CD4-positive, alpha-beta T cell treated with Interleukin-17A for 1 hour (primary cell): Measurements from ENCODE around the gene STARD5.

Source experiments
- DNase-seq: peaks from one replicate; pipeline ENCODE4 v3.0.0-alpha.2; 2020

STARD5 gene

DNA sequence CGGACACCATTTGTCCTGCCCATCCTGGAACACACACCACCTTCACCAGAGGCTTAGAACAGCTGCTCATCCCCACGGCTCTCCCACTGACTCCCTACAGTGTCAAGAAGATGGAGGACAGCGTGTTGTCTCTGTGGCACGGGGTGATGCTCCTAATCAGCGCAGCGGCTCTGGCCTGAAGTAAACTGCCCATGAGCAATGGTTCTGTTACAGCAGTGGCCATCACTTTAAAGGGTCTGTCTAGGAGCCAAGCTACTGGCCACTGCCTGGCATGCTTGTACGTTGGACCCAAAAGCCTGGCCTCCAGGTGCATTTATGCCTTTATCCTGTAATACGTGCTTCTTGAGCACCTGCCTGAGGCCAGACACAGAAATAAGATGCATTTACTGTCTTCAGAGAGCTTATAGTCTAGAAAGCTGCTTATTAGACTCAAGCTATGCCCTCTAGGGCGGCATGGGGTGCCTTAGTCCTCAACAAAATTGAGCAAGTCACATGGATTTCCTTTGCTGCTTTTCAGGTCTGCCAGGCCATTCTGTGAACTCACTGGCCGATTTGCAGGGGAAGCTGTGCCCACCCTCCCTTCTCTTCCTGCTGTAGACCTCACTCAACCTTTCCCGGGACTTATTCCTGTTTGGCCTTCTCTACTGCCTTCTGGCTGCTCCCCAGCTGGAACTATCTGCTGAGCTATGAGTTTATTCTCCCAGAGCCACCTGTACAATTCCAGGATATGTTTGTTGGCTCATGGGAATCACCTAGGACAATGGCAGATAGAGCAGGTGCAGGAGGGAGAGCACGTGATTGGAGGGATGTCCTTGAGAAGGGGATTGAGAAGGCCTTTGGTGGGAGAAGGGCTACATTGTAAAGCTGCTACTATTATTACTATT lies 51.9 kb downstream of the STARD5 start:
- no peak for DNase-seq

DNA sequence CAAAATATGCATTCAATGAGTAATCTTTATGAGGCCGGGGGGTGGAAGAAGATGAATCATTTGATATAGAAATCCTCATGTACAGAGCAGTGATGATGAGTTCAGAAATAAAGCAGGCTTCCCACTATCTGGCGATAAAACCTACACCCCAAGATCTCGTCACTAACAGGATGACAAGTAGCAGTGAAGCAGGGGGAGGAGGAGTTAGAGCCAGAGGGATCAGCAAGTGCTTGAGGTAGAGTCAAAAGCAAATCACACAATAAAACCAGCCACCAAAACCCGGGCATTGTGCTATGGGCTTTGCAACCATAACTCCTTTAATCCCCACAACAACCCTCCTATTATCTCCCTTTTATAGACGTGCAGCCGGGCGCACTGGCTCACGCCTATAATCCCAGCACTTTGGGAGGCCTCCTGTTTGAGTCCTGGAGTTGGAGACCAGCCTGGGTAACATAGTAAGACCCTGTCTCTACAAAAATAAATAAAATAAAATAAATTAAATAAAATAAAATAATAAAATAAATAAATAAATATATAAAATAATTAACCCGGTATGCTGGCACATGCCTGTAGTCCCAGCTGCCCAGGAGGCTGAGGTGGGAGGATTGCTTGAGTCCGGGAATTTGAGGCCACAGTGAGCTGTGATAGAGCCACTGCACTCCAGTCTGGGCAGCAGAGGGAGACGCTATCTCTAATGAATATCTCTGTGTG lies 53.0 kb downstream of the STARD5 start:
- no peak for DNase-seq

DNA sequence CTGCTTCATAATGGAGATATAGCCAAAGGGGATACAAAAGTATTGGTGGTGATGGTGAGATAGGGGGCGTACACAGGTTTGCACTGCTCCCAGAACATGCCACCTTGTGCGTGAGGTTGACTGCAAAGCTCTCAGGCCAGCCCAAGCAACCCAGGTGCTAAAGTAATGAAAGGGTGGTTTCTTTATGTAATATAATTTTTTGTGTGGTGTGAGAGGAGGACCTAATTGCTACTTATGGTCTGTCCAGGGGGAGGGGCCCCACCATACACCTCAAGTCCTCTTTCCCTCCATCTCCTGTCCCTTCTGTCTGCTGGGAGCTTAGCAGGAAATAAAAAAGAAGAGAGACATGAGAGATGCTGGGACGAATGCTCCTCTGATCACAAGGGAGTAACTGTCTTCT lies 53.8 kb downstream of the STARD5 start:
- no peak for DNase-seq

- DNase-seq = peak; percentile 7
Observed at GRCh38 chr15:81268881-81269601, 54.9 kb downstream of the STARD5 start.

- no peak for DNase-seq
Observed at GRCh38 chr15:81268340-81268739, 55.6 kb downstream of the STARD5 start.

DNA sequence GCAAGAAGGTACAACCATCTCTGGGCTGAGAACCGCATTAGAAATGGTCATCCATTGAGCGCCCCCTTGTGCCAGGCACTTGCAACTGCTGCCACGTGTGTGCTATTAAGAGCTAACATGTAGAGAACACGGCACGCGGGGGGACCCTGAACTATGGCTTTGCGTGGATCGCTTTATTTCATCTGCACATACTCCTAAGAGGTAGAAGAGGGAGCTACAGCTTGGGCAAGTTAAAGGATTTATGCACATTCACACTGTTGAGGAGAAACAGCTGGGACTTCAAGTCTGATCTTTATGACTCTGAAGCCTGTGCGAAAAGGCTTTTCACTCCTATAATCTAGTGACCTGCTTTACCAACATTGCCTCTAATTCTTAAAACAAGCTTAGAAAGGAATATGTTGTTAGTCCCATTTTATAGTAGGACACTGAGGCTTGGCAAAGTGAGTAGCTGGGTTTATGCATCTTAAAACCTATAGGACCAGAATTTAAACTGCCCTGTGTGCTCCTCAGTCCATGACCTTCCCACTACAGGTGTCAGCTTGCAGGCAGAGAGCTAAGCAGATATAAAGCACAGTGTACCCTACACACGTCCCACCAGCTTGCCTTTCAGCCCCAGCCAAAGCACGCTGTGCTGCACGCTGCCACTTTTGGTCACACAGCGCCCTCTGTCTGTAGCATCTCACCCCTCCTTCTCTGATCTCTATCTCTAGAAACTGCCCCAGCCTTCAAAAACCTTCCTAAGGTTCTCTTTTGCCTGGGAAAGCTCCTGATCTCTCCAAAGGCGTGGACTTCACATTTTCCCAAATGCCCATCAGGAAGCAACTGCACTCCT lies 57.8 kb downstream of the STARD5 start:
- DNase-seq = peak; percentile 83

DNA sequence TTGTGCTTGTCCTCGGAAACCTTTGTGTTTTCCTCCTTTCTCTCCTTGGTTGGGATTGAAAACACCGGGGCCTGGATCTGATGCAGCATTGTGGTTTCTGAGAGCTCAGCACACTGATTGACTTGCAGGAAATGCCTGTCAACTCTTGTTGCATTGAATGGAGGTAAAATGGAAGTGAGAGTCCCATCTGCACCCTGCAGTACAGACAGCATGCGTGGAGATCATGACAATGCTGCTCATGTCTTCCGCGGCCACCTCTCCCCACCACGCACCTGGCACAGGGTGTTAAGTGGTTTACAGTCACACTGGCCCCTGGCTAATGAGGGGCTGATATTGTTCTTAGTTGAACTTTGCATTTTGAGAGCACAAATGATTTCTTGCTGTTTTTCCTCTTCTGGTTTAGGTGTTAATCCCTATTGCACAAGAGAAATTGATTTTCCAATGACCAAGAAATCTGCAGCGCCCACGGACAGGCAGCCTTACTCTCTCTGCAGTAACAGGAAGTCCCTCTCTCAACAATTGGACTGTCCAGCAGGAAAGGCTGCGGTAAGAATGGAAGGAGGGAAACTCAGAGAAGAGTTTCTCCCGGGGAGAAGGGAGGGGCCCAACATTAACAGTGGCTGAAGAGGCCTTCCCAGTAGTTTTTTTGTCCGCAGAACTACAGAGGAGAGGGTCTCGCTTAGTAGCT lies 58.5 kb downstream of the STARD5 start:
- no peak for DNase-seq

DNA sequence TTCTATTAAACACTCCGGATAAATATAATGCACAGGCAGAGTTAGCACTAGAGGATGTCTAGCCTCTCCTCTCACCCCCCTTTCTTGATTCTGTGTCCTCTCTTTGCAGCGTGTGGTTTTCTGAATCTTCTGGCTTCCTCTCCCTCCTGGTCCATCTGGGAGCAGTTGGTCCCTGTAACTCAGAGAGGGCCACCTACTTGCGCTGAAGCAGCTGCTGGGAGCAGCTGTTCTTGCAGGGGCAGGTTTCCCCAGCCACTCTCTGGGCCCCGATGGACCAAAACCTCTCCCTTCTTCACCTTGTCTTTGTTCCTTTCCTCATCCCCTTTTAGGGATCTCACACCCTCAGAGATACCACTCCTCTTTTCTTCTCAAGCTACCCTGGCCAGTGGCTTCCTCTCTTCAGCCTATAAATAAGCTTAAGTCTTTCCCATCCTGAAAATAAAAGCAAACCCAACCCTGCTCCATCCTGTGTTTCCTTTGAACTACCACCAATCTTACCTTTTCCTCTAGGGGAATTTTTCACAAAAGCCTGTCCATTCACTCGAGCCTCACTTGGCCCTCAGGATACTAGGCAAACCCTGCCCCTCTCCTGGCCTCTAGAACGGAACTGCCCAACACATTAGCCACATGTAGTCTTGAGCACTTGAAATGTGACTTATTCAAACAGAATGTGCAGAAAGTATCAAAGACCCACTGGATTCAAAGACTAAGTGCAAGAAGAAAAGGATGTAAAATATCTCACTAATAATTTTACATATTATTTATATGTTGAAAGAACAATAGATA lies 59.7 kb downstream of the STARD5 start:
- no peak for DNase-seq

- no peak for DNase-seq
Observed at GRCh38 chr15:81263477-81263876, 60.5 kb downstream of the STARD5 start.

DNA sequence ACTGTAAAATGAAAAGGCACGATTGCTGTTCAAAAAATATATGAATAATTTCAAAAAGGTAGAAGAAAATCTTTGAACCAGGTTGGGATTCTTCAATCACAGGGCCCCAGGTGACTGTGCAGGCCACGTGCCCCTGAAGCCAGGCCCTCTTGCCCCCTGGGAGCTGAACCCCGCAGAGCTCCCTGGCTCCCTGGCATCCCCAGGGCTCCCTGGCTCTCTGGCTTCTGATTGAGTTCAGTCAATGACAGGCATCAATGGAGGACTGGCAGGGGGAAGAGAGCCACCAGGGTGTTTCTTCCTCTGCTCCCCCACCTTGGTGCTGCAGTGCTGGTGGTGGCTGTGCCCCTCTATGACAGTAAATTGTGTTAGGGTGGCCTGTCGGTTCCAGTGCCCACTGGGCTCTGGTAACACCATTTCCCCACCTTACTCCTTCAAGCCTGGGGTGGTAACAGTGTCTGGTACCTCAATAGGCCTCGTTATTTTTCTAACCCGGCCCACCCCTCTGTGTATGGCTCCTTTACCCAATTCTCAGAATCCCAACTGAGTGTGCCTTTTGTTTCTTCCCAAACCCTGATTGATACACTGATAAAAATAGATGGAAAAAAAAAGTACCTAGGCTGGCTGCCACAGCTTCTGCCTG lies 62.6 kb downstream of the STARD5 start:
- DNase-seq = no peak

GRCh38 chr15:81259760-81260298 lies 64.1 kb downstream of the STARD5 start:
- no peak for DNase-seq
